ENCODE results near the gene BCORL1. TPM values are rescaled to one million over a fixed set of nuclear protein-coding genes. Genes with fewer than 3 reads are reported as not detected.

Gene BCORL1
- total RNA-seq, 1 experiment from 2014 or later: 0.47 TPM

DNA sequence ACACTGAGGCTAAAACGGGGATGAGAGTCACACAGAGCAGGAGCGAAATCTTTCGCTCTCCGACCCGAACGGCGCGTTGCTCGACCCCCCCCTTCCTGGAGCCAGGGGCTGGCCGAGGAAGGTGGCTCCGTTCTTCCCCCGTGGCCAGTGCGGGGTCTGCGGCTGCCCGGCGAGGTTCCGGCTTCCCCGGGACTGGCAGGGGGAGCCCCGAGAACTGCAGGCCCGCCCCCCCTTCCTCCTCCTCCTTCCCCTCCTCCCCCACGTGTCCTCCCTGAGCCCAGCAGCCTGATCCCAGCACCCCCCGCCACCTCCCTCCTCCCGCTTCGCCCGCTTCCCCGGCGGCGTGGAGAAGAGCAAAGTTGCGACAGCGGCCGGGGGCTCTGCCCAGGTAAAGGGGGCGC is 2.4 kb upstream of the BCORL1 start:
- no peaks in the 10 kb centered on the region for H3K36me3 ChIP-seq
- no peak overlapping the region for H3K27ac ChIP-seq
- H3K27me3 ChIP-seq (replicated peaks): 0 out of 2 replicates have a peak, but pooled peaks cover 4% of the 10 kb centered on the region
- H3K9me3 ChIP-seq (replicated peaks): no peaks in the 10 kb centered on the region
- no peak for DNase-seq (ENCODE audit: low read depth in 1 of 2, low spot score in 2 of 2)
- peaks cover 14% of the 10 kb centered on the region for H3K4me1 ChIP-seq (replicated peaks)
- H3K4me3 ChIP-seq: no peak overlapping the region

DNA sequence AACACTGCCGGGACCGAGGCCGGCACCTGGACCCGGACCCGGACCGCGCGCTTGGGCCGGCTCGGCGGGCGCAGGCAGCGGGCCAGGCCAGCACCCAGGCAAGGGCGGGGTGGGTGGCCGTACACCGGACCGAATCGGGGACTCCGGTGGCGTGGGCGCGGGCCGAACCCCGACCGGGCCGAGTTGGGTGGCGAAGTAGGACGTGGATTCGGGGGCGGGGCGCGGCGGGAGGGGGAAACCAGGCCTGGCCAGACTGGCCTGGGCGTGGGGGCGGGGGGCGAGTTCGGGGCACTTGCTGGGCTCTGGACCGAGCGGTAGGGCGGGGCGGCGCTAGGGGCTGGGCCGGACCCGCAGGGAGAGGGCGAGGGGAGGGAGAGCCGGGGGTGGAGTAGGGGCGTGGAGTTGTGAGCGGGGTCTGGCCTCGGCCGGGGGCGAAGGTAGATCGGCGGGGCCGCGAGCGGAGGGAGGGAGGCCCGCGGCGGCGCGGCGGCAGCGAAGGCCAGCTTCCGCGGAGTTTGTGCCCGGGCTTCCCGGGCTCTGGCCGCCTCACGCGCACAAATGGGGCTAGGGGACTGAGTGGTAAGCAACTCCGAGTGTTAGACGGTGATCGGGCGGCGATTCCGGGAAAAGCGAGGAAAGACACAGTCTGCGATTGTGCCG is 1.8 kb upstream of the BCORL1 start:
- H3K27ac ChIP-seq: no peak overlapping the region
- H3K4me1 ChIP-seq (replicated peaks): peaks cover 14% of the 10 kb centered on the region
- no peaks in the 10 kb centered on the region for H3K9me3 ChIP-seq (replicated peaks)
- no peak for DNase-seq (ENCODE audit: low read depth in 1 of 2, low spot score in 2 of 2)
- H3K36me3 ChIP-seq: no peaks in the 10 kb centered on the region
- H3K4me3 ChIP-seq: peak overlapping the region; percentile 32
- H3K27me3 ChIP-seq (replicated peaks): 0 out of 2 replicates have a peak, but pooled peaks cover 4% of the 10 kb centered on the region

DNA sequence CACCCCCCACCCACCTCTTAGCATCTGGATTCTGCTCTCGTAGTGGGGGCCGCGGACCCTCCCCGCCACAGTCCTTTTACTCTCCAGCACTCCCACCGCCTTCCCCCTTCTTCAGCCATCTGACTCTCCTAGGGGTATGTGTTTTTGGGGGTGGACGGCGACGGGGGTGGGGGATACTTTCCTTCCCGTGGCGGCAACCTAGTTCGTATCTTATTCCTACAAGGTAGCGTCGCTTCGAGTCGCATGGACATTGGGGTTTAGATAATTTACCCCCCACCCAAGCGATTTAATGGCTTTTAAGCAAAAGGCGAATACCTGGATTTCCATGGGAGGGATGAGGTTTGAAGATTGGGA is 1.3 kb upstream of the BCORL1 start:
- no peak overlapping the region for H3K27ac ChIP-seq
- DNase-seq (ENCODE audit: low read depth in 1 of 2, low spot score in 2 of 2): no peak
- H3K4me1 ChIP-seq (replicated peaks): peaks cover 14% of the 10 kb centered on the region
- no peaks in the 10 kb centered on the region for H3K9me3 ChIP-seq (replicated peaks)
- H3K27me3 ChIP-seq (replicated peaks): 0 out of 2 replicates have a peak, but pooled peaks cover 4% of the 10 kb centered on the region
- H3K4me3 ChIP-seq: peak overlapping the region; percentile 32
- no peaks in the 10 kb centered on the region for H3K36me3 ChIP-seq

GRCh38 chrX:129981752-129982299 is 609 bp upstream of the BCORL1 start:
- no peaks in the 10 kb centered on the region for H3K36me3 ChIP-seq
- DNase-seq (ENCODE audit: low read depth in 1 of 2, low spot score in 2 of 2): no peak
- no peak overlapping the region for H3K4me3 ChIP-seq
- peaks cover 14% of the 10 kb centered on the region for H3K4me1 ChIP-seq (replicated peaks)
- no peak overlapping the region for H3K27ac ChIP-seq
- 0 out of 2 replicates have a peak, but pooled peaks cover 4% of the 10 kb centered on the region for H3K27me3 ChIP-seq (replicated peaks)
- no peaks in the 10 kb centered on the region for H3K9me3 ChIP-seq (replicated peaks)

DNA sequence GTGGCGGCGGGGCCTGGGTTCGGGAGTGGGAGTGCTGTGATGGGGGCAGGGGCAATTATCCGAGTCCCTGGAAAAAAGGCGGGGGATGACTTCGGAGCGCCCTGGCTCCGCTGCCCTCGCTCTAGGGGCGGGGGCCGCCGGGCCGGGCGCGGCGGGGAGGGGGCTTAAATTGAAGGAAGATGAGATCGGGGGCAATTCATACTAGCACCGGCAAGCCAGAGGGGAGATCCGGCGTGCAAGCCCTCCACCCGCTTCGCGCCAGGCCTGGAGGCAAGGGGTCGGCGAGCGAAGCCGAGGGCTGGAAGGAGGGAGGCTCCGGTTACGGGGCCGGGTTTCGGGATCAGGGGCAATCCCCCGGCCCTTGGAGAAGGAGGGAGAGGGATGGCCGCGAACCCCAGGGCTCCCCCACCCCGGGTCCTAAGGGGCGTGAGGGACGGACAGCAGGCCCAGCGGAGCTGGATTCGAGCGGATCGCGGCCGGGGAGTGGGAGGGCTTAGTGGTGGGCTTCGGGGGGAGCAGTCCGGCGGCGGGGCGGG is 1.2 kb downstream of the BCORL1 start:
- peaks cover 14% of the 10 kb centered on the region for H3K4me1 ChIP-seq (replicated peaks)
- DNase-seq (ENCODE audit: low read depth in 1 of 2, low spot score in 2 of 2): no peak
- 0 out of 2 replicates have a peak, but pooled peaks cover 4% of the 10 kb centered on the region for H3K27me3 ChIP-seq (replicated peaks)
- H3K4me3 ChIP-seq: no peak overlapping the region
- H3K36me3 ChIP-seq: no peaks in the 10 kb centered on the region
- H3K9me3 ChIP-seq (replicated peaks): no peaks in the 10 kb centered on the region
- H3K27ac ChIP-seq: no peak overlapping the region

DNA sequence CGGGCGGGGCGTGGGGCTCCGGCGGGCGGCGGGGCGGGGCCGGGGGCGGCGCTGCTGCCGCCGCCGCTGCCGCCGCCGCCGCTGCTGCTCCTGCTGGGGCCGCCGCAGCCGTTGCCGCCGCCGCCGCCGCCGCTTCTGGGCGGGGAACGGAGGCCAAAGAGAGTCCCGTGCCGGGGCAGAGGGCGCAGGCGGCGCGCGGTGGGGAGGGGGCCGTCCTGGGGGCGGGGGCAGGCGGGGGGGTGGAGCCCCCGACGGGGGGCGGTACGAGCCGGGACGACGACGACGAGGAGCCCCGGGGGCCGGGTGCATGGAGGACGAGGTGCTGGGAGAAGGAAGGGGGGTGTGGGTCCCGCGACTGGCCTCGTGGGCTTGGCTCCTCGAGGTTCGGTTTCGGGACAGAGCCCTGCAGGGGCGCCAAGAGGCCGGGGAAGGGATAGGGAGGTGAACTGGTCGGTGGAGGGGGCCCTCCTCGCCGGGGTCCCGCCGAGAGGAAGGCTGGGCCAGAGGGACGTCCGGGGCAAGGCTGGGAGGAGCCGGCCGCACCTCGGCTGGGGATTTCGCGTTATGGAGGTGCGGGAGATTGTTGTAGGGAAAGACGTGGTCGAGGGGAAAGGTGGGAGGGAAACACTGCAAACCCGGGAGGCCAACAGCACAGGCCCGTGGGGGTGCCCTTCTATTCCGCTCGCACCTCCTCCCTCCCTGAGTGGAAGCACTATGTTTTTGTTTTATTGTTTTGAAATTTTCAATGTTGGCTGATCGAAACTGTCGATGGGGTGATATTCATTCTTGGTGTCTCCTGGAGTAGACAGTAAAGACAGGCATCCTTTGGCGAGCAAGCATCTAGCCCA is 1.9 kb downstream of the BCORL1 start:
- no peaks in the 10 kb centered on the region for H3K36me3 ChIP-seq
- H3K9me3 ChIP-seq (replicated peaks): no peaks in the 10 kb centered on the region
- DNase-seq (ENCODE audit: low read depth in 1 of 2, low spot score in 2 of 2): peak in 1 of 2 experiments; percentile 12
- no peak overlapping the region for H3K27ac ChIP-seq
- H3K4me1 ChIP-seq (replicated peaks): peaks cover 14% of the 10 kb centered on the region
- H3K4me3 ChIP-seq: no peak overlapping the region; the same call in 1 of the 2 replicates
- 0 out of 2 replicates have a peak, but pooled peaks cover 4% of the 10 kb centered on the region for H3K27me3 ChIP-seq (replicated peaks)

GRCh38 chrX:129987871-129988270 is 5.4 kb downstream of the BCORL1 start:
- no peaks in the 10 kb centered on the region for H3K9me3 ChIP-seq (replicated peaks)
- peaks cover 5% of the 10 kb centered on the region; the same call in 1 of the 2 replicates for H3K4me1 ChIP-seq (replicated peaks)
- DNase-seq (ENCODE audit: low read depth in 1 of 2, low spot score in 2 of 2): no peak
- no peaks in the 10 kb centered on the region for H3K36me3 ChIP-seq
- H3K27ac ChIP-seq: no peak overlapping the region
- no peak overlapping the region for H3K4me3 ChIP-seq
- H3K27me3 ChIP-seq (replicated peaks): no peaks in the 10 kb centered on the region

- Histone ChIP-seq H3K4me1 (replicated peaks) (0 out of 2 replicates have a peak, but pooled peaks cover 5% of the 10 kb centered on the region), H3K27ac (no peak overlapping the region), H3K4me3 (no peak overlapping the region), H3K9me3 (replicated peaks) (no peaks in the 10 kb centered on the region), H3K36me3 (no peaks in the 10 kb centered on the region), H3K27me3 (replicated peaks) (no peaks in the 10 kb centered on the region)
- no peak for DNase-seq (ENCODE audit: low read depth in 1 of 2, low spot score in 2 of 2)
Measured at GRCh38 chrX:129992181-129992580, 9.7 kb downstream of the BCORL1 start.

GRCh38 chrX:129996120-129996519 is 13.7 kb downstream of the BCORL1 start:
- H3K4me3 ChIP-seq: no peak overlapping the region
- no peak overlapping the region for H3K27ac ChIP-seq
- H3K36me3 ChIP-seq: no peaks in the 10 kb centered on the region
- H3K9me3 ChIP-seq (replicated peaks): no peaks in the 10 kb centered on the region
- peak in 1 of 2 experiments; percentile 10 for DNase-seq (ENCODE audit: low read depth in 1 of 2, low spot score in 2 of 2)
- H3K27me3 ChIP-seq (replicated peaks): no peaks in the 10 kb centered on the region
- 0 out of 2 replicates have a peak, but pooled peaks cover 5% of the 10 kb centered on the region for H3K4me1 ChIP-seq (replicated peaks)

GRCh38 chrX:129997086-129997485 is 14.7 kb downstream of the BCORL1 start:
- H3K9me3 ChIP-seq (replicated peaks): no peaks in the 10 kb centered on the region
- no peaks in the 10 kb centered on the region for H3K36me3 ChIP-seq
- no peak overlapping the region for H3K27ac ChIP-seq
- H3K4me1 ChIP-seq (replicated peaks): 0 out of 2 replicates have a peak, but pooled peaks cover 5% of the 10 kb centered on the region
- no peak overlapping the region for H3K4me3 ChIP-seq
- DNase-seq (ENCODE audit: low read depth in 1 of 2, low spot score in 2 of 2): no peak
- H3K27me3 ChIP-seq (replicated peaks): no peaks in the 10 kb centered on the region

DNA sequence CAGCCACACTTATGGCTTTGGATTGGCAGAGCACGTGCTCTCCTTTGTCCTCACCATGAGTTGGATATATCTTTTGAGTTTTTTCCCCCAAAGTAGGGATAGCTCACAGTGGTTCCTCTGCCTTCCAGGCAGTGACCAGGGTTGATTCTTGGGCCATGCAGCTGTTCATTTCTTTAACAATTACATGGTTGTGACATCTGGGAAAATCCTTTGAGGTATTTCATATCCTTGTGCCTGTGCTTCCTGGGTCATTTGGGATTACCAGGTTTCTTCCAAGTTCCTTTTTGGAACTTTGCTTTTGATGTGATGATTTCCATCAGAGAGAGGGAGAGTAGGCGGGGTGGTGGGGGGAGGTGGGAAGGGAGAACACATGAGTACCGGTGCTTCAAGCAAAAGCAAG is 15.6 kb downstream of the BCORL1 start:
- H3K9me3 ChIP-seq (replicated peaks): no peaks in the 10 kb centered on the region
- H3K27me3 ChIP-seq (replicated peaks): no peaks in the 10 kb centered on the region
- H3K4me1 ChIP-seq (replicated peaks): 0 out of 2 replicates have a peak, but pooled peaks cover 5% of the 10 kb centered on the region
- H3K4me3 ChIP-seq: no peak overlapping the region
- H3K27ac ChIP-seq: no peak overlapping the region
- DNase-seq (ENCODE audit: low read depth in 1 of 2, low spot score in 2 of 2): no peak
- H3K36me3 ChIP-seq: no peaks in the 10 kb centered on the region

DNA sequence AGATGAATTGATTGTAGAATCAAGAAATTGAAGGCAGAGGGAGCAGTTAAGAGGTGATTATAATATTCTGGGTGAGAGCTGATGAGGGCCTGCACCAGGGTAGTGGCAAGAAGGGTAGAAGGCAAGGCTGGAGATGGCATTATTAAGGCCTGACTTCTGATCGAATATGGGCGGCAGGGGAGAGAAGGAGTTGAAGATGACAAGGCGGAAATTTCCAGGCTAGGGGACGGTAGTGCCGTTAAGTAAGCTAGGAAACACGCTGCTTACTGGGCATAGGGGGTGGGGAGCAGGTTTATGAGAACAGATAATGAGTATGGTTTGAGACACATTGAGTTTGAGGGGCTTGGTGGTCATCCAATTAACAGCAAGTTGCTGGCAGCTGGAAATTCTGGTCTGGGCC is 19.5 kb downstream of the BCORL1 start:
- DNase-seq (ENCODE audit: low read depth in 1 of 2, low spot score in 2 of 2): no peak
- Histone ChIP-seq H3K27me3 (replicated peaks) (no peaks in the 10 kb centered on the region), H3K4me3 (no peak overlapping the region), H3K36me3 (no peaks in the 10 kb centered on the region), H3K27ac (no peak overlapping the region), H3K4me1 (replicated peaks) (no peaks in the 10 kb centered on the region), H3K9me3 (replicated peaks) (no peaks in the 10 kb centered on the region)

GRCh38 chrX:130002541-130002940 is 20.1 kb downstream of the BCORL1 start:
- Histone ChIP-seq H3K27ac (no peak overlapping the region), H3K27me3 (replicated peaks) (no peaks in the 10 kb centered on the region), H3K4me3 (no peak overlapping the region), H3K36me3 (no peaks in the 10 kb centered on the region), H3K9me3 (replicated peaks) (no peaks in the 10 kb centered on the region), H3K4me1 (replicated peaks) (no peaks in the 10 kb centered on the region)
- no peak for DNase-seq (ENCODE audit: low read depth in 1 of 2, low spot score in 2 of 2)
